OCI-M2 (cell line): Measurements from ENCODE around the gene HEYL.

Experiments
- DNase-seq: peaks from one replicate; lab custom pipeline; 2025; ENCODE audit not compliant: unreplicated experiment; lab: John Stamatoyannopoulos, UW

The HEYL gene

GRCh38 chr1:39639305-39640130, at the start of gene HEYL:
Gene HEYL, minus strand, starts transcription at chr1:39639643. Its CDS starts 18 bp downstream, at chr1:39639625.
- DNase-seq = no peak

DNA sequence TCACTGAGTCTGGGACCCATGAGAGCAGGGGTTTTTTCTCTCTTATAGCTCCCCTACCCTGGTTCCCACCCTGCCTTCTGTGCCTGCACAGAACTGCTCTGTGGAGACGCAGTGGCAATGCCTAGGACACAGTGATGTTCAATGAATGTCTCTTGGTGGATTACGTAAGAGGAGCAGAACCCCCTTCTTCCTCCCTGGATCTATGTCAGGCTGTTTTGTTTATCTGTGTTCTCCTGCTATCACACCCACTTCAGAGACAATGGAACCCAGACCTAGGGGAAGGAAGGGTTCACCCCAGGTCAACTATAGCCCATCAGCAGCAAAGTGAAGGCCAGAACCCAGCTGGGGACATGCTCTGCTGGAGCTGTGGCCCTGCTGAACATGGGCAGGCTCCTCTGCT, 49.8 kb upstream of the HEYL start:
- DNase-seq = no peak

DNA sequence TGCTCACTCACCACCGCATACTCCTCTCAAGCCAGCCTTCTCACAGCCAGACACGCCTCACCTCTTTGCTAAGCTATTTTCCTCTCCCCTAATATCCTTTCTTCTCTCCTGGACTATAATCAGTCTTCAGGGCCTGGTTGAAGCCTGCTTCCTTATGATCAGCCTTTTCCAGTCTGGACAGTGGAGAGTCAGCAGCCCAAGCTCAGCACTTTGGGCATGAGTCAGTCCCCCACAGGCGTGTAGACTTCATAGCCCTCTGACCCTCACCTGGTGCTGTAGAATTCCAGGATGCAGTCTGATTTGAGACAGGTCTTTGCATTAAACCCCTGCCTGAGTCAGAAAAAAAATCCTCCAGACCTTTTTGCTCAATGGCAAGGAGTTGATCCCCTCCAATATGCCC, 49.3 kb upstream of the HEYL start:
- no peak for DNase-seq

DNA sequence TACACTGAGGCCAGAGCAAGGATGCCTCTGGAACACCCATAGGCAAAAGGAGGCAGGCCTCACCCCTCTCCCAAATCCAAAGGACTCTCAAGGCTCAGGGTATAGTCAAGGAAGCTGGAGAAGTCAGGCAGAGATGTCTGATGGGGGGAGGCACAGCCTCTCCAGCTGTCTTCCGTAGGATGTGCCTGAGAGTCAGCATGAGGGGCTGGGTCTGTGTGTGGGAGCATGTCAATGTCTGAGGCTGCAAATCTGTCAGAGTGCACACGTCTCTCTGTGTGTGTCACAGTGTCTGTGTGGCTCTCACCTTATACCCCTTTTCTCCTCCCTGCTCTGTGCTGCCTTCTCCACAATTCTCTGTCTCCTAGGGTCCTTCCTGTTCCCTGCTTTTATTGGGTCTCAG, 47.8 kb upstream of the HEYL start:
- DNase-seq = no peak

GRCh38 chr1:39685071-39685470, 45.6 kb upstream of the HEYL start:
- no peak for DNase-seq

- DNase-seq = no peak
Observed at GRCh38 chr1:39684313-39684664, 44.8 kb upstream of the HEYL start.

- no peak for DNase-seq
Observed at GRCh38 chr1:39683591-39684312, 44.3 kb upstream of the HEYL start.

DNA sequence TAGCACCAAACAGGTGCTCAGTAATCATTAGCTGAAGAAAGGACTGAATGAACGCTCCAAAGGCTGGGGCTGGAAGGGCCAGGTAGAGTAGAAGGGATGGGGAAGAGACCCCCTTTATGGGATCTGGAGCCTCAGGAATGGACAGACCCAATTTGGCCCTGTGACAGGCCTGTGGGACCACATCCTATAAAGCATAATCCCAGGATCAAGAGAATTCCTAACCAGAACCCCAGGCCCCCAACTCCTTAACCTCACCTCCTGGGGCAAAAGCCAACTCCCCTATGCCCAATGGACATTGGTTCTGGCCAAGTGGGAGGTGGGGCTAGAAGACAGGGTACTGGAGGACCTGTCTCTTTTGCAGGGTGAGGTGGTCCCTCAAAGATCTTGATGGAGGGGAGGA, 42.6 kb upstream of the HEYL start:
- DNase-seq = no peak

GRCh38 chr1:39681294-39681693, 41.9 kb upstream of the HEYL start:
- no peak for DNase-seq

DNA sequence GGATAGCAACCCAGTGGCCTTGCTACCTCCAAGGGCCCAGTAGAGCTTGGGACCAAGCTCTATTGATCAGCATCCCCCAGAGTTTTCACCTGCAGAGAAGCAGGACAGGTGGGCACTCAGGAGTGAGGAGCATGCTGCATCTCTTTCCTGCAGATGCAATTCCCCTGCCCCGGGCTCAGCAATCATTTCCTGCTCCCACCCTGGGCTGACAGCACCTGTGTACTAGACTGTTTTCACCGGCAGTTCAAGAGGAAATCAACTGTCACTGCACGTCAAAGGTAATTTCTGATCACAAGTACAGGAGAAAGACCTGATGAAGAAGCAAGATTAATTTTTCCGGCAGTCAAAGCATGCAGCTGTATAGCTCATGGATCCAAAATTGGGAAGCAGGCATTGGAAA, 41.3 kb upstream of the HEYL start:
- DNase-seq = no peak

GRCh38 chr1:39679821-39680220, 40.4 kb upstream of the HEYL start:
- no peak for DNase-seq

DNA sequence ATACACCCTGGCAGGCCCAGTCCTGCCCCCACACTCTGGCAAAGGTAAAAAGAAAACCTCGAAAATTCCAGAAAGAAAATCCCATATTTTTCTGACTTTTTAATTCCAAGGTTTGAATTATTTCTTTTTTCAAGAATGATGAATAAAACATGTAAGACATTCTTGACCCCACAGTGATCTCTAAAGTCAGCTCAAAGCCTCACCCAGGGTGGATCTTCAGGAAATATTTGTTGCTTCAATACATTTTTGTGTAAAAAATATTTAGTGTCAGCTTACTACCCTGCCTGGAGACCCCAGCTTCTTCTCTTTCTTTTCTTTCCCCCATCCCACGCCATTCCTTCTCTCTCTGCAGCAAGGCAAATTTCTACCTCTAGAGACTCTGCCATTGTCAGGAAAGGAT, 39.4 kb upstream of the HEYL start:
- no peak for DNase-seq

DNA sequence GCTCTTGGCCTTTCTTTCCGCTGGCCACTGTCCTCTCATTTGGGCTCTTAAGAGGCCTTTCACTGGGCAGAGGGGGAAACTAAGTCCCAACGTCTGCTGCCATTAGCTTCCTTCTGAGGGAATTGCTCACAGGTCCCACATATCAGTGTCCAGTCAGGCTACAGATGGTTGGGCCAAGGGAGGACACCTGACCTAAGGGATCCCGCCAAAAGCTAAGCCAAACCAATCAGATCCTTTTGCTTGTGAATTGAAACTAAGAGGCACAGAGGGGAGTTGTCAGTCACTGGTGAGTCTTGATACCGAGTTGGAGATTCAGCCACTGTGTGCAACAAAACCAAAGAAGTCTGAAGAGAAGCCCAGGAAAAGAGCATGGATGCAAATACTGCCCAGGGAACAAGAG, 38.2 kb upstream of the HEYL start:
- no peak for DNase-seq

DNA sequence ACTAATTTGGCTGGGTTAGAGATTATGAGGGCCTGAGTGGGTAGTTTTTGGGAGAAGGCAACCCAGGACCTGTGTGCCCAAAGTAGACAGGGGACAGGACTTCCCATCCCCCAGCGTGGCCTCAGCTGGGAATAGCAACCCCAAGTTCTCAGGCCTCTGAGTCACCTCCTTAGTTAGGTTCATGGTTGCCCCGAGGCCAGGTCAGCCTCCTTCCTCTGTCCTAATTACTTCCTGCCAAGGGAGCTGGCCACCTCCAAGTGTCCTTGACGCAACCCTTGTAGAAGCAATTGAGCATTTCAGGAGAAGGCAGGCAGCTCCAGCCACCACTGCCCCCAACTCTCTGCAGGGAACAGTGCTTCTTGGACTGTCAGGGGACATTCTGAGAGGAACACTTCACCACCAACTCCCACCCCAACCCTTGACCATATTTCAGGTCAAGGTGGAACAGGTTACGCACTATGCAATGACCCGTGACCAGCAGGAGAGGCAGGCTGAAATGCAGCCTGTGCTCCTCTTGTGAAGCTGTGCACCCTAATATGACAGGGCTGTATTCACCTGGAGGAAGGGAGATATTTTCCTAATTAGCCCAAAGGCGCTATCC, 37.6 kb upstream of the HEYL start:
- DNase-seq = no peak

DNA sequence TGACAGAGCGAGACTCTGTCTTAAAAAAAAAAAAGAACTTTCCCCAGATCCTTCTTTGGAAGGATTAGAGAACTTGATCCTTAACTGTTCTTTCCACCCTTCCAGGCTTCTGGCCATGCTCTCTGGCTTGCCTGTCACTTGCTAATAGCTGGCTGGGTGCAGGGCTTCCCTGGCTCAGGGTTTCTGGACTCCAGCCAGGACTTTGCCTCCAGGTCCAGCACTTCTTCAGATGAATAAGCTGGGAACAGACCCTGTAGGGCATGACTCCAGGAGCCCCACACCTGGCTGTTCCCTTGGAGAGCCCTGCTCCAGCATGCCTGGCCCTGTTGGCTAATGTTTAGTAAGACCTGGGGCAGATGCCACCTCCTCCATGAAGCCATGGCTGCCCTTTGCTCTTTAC, 35.8 kb upstream of the HEYL start:
- no peak for DNase-seq

GRCh38 chr1:39673215-39673614, 33.8 kb upstream of the HEYL start:
- no peak for DNase-seq

- DNase-seq = no peak
Observed at GRCh38 chr1:39672551-39672947, 33.1 kb upstream of the HEYL start.

GRCh38 chr1:39671793-39672550, 32.5 kb upstream of the HEYL start, which contains the start of gene NT5C1A:
Gene NT5C1A, minus strand, starts transcription at chr1:39672107. Its CDS starts 69 bp downstream, at chr1:39672038.
- no peak for DNase-seq

DNA sequence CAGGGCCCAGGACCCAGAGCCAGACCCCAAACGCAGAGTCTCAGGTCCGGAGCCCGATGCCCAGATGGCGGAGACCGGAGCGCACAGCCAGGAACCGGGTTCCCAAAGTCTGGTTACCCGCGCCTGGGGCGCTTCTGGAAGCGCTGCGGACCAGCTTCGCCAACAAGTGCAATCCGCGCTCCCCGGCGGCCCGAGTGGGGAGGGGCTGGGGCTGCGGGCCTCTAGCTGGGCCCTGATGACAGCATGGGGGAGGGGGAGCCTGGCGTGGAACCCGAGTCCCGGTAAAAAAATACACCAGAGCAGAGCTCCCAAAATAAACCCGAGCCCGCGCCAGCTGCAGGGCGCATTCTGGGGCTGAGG, 32.0 kb upstream of the HEYL start:
- no peak for DNase-seq

DNA sequence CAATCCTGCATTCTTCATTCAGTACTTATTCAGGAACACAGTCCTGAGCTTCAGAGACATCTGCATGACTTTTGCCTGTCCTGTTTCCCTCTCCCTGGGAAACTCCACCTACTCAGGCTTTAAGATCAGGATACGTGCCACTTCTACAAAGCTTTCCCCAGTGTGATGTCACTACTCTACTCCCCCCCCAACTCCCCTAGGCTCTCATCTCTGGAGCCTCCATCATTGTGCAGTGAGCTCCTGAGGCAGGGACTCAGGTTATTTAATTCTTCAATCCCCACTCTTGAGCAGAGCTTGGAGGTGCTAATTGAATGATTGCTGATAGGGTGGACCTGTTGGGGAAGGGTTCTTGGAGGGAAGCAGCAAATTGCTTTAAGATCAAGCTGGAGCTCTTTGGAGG, 31.2 kb upstream of the HEYL start:
- no peak for DNase-seq

- DNase-seq = no peak
Observed at GRCh38 chr1:39668894-39669293, 29.5 kb upstream of the HEYL start.

GRCh38 chr1:39668111-39668510, 28.7 kb upstream of the HEYL start:
- DNase-seq = no peak
